HG03175 (cell line): ENCODE data around the gene STK33.

ENCODE experiments used
- ATAC-seq: cut with Tn5 transposase; IDR thresholded peaks from one replicate; pipeline ENCODE4 v1.9.1; 2021; ENCODE audit warnings: mild to moderate bottlenecking, moderate library complexity; ENCODE audit not compliant: unreplicated experiment

The STK33 gene

DNA sequence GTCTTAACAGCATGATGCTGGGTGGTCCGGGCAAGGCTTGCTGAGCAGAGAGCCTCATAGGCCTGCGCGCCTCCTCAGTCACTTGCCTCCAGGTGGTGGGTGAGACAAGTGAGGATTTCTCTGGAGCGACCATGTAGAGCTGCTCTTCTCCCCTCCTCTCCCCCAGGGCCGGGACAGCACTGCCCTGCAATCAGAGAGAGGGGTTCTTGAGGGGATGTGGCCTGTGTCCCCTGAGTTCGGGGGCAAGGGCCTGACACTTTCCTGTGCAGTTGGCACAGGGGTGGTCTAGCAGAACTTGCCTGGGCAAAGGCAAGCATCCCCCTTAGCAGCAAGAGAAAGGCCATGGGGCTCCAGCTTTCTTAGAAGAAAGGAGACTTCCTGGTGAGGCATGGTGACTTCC is 234.5 kb downstream of the STK33 start:
- no peak for ATAC-seq

- ATAC-seq, result no peak
Measured at GRCh38 chr11:8357891-8358566, 236.0 kb downstream of the STK33 start.

DNA sequence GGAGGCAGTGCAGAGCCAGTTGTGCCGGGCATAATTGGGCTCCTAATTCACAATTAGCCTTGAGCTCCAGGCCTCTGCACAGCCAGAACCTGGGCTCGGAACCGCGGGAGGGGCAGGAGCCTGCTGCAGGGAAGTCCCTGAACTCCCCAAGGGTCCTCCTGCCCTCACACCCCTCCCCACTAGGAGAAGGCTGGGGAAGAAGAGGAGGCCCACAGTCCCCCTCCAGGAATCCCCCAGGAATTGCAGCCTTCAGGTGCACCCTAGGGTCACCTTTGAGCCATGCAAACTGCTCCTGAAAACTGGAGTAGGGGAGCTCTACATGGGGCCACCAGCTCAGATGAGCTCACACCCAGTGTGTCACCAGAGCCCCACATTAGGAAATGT is 236.5 kb downstream of the STK33 start:
- no peak for ATAC-seq

GRCh38 chr11:8356721-8357504 is 237.1 kb downstream of the STK33 start:
- ATAC-seq, result no peak

- no peak for ATAC-seq
Measured at GRCh38 chr11:8356216-8356615, 237.8 kb downstream of the STK33 start.

- ATAC-seq, result no peak
Measured at GRCh38 chr11:8355416-8355742, 238.6 kb downstream of the STK33 start.

DNA sequence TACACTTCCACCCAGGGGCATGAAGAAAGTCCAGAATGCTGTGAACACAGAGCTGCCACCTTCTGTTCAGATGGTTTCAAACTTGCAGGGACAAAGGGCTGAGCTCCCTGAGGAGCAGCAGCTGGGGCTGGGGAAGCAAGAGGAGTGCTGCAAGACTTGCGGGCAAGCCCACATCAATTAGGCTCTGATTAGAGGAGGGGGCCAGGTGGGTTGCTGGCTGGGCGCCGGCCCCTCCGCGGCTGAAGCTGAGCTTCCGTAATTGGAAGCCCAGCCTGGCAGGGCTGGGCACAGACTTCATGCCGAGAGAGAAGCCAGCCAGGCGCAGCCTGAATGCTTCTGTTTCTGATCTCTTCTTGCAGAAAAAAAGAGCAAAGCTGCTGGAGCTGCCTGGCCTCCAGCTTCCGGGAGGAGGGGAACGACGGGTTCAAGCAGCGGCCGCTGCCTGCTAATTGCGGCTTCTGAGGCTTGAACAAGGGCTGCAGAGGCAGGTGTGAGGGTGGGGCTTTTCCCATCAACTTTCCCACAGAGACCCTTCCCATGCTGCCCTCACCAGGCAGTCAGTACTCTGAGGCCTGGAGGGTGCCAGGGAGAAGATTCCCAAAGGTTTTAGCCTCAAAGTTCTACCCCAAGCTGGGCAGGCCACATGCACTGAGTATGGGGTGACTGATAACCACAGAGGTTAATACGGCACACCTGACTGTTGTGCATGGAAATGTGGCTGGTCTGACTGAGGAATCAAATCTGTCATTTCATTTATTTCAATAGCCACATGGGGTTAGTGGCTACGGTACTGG is 239.2 kb downstream of the STK33 start:
- ATAC-seq, result no peak

GRCh38 chr11:8352876-8353505 is 241.0 kb downstream of the STK33 start:
- no peak for ATAC-seq

DNA sequence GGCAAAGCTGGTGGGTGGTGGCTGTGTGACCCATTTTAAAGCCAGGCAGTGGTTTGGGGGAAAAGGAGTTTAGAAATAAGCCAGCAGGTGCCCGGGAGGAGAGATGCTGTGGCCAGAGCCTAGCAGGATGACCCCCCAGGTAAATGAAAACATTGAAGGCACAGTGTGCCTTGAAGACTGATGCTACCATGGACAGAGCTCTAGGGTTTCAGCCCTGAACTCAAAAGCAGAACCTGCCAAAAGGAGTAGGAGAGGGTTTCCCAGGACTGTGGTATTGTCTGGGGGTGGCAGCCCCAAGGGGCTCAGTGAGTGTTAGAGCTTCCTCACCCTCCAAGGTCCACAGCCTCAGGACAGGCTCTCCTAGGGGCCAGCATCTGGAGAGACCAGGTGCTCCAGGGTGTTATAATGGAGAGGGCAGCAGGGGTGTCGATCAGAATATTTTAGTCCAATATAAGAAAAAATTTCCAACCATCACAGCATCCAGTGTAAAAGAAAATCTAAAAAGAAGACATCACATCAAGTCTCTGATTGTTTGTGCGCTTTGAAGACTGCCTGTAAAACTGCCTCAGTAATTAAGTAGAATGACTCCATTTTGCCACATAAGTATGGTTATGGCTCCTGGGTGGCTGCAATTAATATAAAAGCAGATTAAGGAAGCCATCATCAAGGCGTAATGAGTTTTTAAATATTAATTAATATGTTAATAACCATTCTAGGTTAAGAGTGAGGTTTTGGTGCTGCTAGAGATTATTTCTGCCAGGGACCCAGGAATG is 241.7 kb downstream of the STK33 start:
- no peak for ATAC-seq

DNA sequence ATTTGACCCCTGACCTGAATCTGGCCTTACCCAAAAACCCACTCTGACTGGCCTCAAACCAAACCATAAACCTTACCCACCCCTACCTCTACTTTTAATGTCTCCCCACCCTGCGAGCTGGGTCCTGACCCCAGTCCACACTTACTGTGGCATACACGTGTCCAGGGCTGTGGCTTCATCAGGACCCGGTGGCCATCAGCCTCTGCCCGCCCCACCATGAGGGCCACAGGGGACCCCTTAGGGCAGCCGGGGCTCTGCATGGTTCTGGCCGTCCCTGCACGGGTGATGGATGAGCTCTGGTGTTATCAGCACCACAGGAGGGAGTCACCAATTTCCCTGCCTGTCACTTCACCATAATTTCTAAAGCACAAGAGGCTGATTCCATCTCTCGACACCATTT is 242.8 kb downstream of the STK33 start:
- ATAC-seq, result no peak

DNA sequence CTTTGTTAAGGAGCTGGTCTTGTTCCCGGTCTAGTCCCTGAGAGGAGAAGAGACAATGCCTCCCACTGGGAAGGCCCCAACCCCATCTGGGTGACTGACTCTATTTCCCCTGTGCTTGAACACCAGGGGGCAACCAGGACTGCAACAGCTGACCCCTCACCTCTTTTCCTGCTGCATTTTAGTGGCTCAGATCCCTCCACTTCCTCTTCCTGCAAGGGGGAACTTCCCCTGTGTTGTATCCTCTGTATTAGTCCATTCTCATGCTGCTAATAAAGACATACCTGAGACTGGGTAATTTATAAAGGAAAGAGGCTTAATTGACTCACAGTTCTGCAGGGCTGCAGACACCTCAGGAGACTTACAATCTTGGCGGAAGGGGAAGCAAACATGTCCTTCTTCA is 246.1 kb downstream of the STK33 start:
- ATAC-seq, result no peak

DNA sequence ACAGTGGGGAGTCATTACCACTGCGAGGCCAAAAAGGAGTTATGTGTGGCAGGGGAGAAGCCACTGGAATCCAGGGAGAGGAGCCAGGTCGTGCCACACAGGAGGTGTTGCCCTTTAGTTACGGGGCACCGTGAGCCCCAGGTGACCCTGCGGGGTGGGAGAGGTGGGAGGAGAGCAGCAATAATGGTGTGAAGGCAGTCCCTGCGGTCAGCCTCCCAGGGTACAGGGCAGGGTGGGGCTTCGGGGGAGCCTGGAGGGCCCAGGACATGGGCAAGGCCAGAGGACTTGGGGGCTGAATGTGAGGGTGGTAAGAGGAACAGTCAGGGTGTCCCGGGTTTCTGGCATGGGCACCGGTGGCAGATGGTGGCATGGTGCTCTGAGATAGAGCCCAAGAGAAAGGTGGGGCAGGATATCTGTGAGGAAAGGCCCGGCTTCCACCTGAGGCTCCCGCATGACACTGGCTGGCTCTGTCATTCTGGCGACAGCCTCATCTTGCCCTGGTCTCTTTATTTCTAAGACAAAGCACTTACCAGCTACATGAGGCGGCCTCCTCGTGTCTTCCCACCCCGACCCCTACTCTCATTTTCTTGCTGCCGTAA is 247.8 kb downstream of the STK33 start:
- ATAC-seq, result no peak

GRCh38 chr11:8345179-8345578 is 248.8 kb downstream of the STK33 start:
- no peak for ATAC-seq

- ATAC-seq, result no peak
Measured at GRCh38 chr11:8344346-8344745, 249.7 kb downstream of the STK33 start.

DNA sequence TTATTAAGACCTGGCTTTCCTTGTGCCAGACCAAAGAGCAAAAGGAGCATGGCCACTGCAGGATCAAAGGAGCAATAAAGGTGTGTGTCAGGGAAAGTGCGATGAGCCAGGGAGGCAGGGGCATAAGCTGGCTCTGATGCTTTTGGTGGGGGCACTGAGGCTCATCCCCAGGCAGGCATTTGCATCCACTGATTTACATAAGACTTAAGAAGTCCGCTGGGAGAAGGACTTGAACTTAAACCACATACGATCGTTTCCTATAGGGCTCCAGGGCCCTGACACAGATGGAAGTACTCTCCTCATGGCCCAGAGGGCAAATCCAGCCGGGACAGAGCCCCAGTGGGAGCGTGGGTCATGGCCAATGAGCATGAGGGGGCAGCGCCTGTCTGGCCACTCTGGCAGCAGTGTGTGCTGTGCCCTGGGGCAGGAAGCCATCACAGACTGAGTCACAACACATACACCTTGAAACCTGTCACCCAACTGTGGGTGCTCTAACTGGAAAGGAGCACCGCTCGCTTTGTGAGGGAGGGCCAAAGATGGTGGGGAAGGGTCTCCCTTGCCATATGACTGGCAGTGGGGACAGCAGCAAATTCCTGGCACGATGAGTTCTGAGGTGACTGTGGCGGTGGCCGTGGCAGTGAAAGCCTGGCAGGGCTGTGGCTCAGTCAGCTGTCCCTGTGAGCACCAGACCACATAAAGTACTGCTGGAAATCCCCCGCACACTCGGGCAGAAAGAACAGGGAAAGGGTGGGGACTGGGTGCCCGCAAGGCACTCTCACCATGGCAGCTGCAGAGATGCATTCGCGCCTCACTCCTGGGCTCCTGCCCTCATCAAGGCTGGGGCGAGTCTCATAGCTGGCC is 251.0 kb downstream of the STK33 start:
- ATAC-seq, result peak; percentile 67

- ATAC-seq, result no peak
Measured at GRCh38 chr11:8341996-8342395, 252.0 kb downstream of the STK33 start.
